Fibroblast of the conjunctiva (primary cell): ENCODE measurements around the gene KRTAP10-5.
"Not testable (repeated sequence)": the region's sequence is repeated elsewhere in the genome, so short reads cannot be mapped to it uniquely, and the experiment has no call there.

Experiments
- DNase-seq: peaks from one replicate; pipeline ENCODE4 v3.0.0-alpha.2; 2010; ENCODE audit warnings: low read depth

Gene KRTAP10-5

DNA sequence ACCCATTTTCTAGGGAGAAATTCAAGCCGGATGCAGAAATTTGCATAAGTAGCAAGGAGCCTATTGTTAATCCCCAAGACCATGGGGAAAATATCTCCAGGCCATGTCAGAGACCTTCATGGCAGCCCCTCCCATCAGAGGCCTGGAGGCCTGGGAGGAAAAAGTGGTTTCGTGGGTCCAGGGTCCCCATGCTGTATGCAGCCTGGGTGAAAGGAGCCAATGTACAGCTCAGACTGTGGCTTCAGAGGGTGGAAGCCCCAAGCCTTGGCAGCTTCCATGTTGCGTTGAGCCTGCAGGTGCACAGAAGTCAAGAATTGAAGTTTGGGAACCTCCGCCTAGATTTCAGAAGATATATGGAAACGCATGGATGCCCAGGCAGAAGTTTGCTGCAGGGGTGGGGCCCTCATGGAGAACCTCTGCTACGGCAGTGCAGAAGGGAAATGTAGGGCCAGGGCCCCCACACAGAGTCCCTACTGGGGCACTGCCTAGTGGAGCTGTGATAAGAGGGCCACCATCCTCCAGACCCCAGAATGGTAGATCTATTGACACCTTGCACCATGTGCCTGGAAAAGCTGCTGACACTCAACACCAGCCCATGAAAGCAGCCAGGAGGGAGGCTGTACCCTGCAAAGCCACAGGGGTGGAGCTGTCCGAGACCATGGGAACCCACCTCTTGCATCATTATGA is 29.9 kb upstream of the KRTAP10-5 start:
- DNase-seq: not testable (repeated sequence)

GRCh38 chr21:44609193-44609592 is 28.8 kb upstream of the KRTAP10-5 start:
- DNase-seq: no peak

GRCh38 chr21:44606495-44606894 is 26.1 kb upstream of the KRTAP10-5 start:
- DNase-seq: no peak

DNA sequence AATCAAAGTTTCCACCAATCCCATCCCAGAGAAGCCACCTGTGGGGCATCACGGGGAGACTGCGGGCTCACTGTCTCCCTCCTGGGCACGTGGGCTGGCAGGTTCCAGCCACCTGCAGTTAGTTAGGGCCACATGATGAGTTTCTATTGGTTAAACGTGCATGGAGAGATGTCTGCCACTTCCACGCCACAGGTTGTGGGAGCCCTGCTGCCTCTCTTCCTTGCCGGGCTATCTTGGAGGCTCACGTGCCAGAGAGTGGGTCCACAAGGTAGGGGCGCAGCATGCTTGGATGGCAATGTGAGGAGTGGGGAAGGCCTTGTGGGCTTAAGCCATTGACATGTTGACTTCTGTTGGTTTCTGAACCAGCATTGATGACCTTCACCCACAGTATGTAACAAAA is 23.5 kb upstream of the KRTAP10-5 start:
- DNase-seq: no peak

- no peak for DNase-seq
Measured at GRCh38 chr21:44603109-44603875, 22.9 kb upstream of the KRTAP10-5 start.

- DNase-seq: no peak
Measured at GRCh38 chr21:44602463-44602850, 22.1 kb upstream of the KRTAP10-5 start.

GRCh38 chr21:44601596-44602462 is 21.4 kb upstream of the KRTAP10-5 start:
- DNase-seq: no peak

- not testable (repeated sequence) for DNase-seq
Measured at GRCh38 chr21:44601091-44601490, 20.7 kb upstream of the KRTAP10-5 start.

GRCh38 chr21:44600118-44600978 is 19.9 kb upstream of the KRTAP10-5 start, which contains the start of gene KRTAP10-7:
TSS of gene KRTAP10-7 (plus strand) at chr21:44600597. CDS start at chr21:44600622, 25 bp downstream.
- DNase-seq: not testable (repeated sequence)

DNA sequence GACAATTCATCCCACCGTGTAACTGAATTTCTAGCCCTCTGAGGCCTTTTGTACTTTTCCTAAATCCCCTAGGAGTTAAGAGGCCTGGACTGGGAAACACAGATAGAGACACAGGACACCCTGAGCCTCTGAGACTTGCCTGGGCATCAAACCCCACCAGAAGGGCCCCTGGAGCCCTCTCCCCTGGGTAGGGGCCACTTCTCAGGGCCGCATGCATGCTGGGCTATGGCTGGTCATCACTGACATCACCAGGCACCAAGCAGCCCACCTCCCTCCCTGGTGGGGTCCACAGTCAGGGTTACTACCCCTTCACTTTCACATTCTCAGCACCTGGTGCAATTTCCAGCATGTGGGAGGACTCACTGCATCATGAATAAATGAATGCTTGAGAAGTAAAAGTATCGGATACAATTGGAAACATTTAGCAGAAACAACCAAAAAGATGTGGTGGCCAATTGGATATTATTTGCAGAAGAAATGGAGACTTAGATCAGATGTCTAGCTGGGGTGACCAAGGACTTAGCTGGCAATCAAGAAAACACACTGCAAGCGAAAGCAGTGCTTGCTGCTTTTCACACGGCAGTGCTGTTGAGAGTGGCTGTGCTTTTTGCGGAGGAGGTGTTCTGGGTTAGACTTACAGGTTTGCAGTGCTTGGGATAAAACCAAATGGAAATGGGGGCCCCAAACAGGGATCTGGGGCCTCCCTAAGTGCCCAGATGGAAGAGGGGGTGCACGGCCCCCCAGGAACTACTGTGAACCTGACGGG is 19.0 kb upstream of the KRTAP10-5 start:
- DNase-seq: no peak

GRCh38 chr21:44598061-44598460 is 17.7 kb upstream of the KRTAP10-5 start:
- DNase-seq: no peak

GRCh38 chr21:44596068-44596725 is 15.8 kb upstream of the KRTAP10-5 start:
- DNase-seq: no peak

GRCh38 chr21:44595524-44595923 is 15.1 kb upstream of the KRTAP10-5 start:
- DNase-seq: no peak

GRCh38 chr21:44594406-44594916 is 14.1 kb upstream of the KRTAP10-5 start:
- DNase-seq: no peak

DNA sequence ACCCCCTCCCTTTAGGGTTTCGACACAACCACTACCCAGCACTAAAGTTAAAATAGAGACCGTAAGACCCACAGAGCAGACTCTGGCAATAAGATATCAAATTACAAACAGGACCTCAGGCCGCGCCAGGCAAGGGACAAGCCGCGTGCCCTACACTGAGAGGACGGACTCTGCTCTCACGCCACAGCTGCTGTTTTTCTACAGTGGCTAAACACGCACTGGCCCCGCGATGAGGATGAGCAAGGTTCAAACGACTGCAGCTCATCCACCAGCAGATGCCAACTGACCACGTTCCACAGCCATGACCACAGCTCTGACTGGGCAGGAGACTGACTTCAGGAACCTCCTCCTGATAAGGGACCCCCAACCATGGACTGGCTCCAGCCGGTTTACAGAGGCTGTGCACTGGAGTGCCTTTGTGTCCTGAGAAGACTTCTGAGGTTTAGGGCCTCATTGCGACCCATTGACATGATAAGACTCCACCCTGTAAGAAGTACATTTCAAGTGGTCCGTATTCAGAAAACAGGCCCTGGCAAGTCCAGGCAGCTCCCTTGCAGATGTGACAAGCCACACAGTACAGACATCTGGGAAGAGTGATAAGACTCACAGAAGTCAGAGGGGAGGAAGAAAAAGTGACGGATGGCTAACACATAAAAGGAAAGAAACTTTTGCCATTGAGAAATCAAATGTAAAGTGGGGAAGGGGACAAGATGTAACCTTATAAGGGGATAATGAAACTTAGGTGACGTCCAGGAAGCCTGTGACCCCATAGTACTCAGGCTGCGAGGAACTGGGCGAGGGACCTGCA is 13.4 kb upstream of the KRTAP10-5 start:
- DNase-seq: no peak

GRCh38 chr21:44592446-44593311 is 12.3 kb upstream of the KRTAP10-5 start, which contains the start of gene KRTAP10-6:
TSS of gene KRTAP10-6 (minus strand) at chr21:44592505. CDS start at chr21:44592484, 21 bp downstream.
- DNase-seq: no peak

DNA sequence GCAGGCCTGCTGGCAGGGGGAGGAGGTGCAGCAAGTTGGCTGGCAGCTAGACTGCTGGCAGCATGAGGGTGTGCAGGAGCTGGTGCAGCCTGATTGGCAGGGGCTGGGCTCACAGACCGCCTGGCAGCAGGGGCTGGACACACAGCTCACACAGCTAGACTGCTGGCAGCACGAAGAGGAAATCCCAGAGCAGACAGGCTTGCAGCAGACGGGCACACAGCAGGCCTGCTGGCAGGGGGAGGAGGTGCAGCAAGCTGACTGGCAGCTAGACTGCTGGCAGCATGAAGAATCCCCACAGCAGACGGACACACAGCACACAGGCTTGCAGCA is 11.4 kb upstream of the KRTAP10-5 start:
- DNase-seq: not testable (repeated sequence)
